Gastroesophageal sphincter (tissue), 3 donors: ENCODE measurements around the gene COG8.

Source experiments
- EP300 ChIP-seq: sonication (generic); formaldehyde crosslinking; IDR thresholded peaks from one replicate; pipeline ENCODE4 v1.6.1; 2017; ENCODE audit warnings: antibody characterized with exemption, mild to moderate bottlenecking
- POLR2A ChIP-seq, 2 donors: fragments of 450-650 bp; IDR thresholded peaks; one replicate each; pipeline ENCODE4 v1.6.1; 2017; ENCODE audit warnings: antibody characterized with exemption in 2 of 2, mild to moderate bottlenecking in 2 of 2, moderate library complexity in 1 of 2
- POLR2AphosphoS5 ChIP-seq: sonication (generic); formaldehyde crosslinking; IDR thresholded peaks from one replicate; pipeline ENCODE4 v1.6.1; 2017; ENCODE audit warnings: antibody characterized with exemption
- TF ChIP-seq, protein P1 (sequence below), 4 experiments: fragments of 200-600 bp in 2 of 4; fragments of 450-650 bp in 2 of 4; sonication (generic) in 1 of 4; IDR thresholded peaks; one replicate each; pipeline ENCODE4 v1.5.1; 2017 to 2019; ENCODE audit warnings: antibody characterized with exemption in 4 of 4, mild to moderate bottlenecking in 2 of 4, moderate library complexity in 2 of 4

DNA sequence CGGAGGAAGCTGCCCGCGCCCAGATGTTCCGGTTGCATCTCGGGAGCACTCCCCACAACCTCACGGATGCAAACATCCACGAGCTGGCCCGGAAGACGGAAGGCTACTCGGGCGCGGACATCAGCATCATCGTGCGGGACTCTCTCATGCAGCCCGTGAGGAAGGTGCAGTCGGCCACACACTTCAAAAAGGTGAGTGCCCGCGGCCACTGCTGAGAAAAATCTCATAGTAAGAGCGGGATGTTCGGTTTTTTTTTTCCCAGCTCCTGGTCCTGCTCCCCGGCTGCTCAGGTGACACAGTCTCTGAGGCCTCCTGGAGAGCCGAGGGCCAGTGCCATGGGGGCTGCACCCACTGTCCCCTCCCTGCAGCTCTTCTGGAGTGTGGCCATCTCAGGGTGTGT, 18.3 kb downstream of the COG8 start:
- TF ChIP-seq POLR2A (IDR thresholded peaks at IDR 0.05) (no peak), POLR2AphosphoS5 (no peak), EP300 (no peak)
- TF ChIP-seq, protein P1, sequence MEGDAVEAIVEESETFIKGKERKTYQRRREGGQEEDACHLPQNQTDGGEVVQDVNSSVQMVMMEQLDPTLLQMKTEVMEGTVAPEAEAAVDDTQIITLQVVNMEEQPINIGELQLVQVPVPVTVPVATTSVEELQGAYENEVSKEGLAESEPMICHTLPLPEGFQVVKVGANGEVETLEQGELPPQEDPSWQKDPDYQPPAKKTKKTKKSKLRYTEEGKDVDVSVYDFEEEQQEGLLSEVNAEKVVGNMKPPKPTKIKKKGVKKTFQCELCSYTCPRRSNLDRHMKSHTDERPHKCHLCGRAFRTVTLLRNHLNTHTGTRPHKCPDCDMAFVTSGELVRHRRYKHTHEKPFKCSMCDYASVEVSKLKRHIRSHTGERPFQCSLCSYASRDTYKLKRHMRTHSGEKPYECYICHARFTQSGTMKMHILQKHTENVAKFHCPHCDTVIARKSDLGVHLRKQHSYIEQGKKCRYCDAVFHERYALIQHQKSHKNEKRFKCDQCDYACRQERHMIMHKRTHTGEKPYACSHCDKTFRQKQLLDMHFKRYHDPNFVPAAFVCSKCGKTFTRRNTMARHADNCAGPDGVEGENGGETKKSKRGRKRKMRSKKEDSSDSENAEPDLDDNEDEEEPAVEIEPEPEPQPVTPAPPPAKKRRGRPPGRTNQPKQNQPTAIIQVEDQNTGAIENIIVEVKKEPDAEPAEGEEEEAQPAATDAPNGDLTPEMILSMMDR (IDR thresholded peaks at IDR 0.05) = no peak
